ENCODE results near the gene LRP2.

The LRP2 gene

DNA sequence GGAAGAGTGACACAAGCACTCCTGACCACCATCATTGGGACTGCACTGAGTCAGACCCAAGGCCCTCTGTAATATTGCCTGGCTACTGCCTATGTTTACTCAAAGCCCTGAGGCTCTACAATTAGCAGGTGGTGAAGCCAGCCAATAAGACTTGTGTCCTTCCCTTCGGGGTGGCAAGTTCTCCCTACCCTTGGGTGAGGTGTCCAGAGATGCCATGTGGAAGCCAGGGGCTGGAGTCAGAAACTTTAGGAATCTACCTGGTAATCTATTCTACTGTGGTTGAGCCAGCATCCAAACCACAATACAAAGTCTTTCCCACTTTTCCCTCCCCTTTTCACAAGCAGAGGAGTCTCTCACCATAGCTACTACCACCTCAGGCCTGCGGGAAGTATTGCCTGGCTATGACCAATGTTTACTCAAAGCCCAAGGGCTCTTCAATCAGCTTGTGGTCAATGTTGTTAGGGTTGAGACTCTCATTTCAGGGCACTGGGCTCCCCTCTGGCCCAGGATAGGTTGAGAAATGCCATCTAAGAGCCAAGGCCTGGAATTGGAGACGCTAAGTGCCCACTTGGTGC, 275.4 kb downstream of the LRP2 start:
- no peak for DNase-seq

DNA sequence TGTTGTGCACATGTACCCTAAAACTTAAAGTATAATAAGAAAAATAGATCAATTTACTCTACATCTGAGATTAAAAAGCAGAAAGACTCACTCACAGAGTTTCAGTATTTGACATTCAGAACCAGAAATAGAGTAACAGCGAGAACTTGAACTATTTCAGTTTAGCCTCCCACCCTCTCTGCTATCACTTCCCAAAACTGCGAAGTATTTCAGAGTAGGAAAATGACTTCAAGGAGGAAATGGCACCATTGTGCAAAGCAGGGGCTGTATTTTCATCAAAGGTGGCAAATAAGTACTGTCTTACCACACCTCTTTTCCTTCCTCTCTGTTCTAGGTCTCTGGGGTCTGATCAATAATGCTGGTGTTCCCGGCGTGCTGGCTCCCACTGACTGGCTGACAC, 279.3 kb downstream of the LRP2 start:
- DNase-seq = no peak

DNA sequence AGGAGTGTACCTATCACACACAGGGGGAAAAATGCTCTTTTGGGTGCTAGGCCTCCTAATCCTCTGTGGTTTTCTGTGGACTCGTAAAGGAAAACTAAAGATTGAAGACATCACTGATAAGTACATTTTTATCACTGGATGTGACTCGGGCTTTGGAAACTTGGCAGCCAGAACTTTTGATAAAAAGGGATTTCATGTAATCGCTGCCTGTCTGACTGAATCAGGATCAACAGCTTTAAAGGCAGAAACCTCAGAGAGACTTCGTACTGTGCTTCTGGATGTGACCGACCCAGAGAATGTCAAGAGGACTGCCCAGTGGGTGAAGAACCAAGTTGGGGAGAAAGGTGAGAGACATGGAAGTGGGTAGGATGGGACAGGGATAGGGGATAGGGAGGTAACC, 280.8 kb downstream of the LRP2 start:
- DNase-seq = no peak

DNA sequence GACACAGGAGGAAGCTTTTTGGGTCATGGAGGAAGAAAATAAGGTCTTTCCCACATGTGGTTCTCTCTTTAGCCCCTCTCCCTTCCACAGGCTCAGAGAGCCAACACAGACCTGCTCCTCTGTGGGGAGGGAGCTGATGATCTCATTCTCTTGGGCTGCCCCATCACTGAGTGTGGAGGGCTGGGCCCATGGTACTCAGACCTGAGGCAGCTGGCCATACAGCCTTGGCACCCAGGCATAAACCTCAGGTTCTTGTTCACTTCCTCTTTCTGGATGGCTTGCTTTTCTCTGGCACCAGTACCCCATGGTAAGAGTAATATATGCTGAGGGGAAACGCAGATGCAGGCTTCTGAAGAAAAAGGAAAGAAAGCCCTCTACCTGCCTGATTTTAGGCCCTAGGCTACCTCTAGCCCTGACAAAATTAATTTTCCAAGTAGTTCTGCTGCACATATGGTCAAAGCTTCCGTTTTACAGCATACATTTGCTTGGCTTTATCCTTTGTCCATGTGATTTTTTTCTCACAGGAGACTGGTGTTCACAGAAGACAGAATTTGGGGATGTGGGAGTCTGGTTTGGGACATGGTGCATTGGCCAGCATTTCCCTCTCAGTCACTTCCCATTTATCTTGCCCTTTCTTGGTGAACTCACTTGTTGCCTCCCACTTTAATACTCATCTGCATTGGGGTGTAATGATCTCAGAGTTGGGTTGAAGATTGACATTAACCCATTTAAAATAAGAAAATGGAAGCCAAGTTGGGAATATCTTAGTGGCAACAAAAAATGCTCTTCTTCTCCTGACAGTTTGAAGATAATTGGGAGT, 281.9 kb downstream of the LRP2 start:
- no peak for DNase-seq

DNA sequence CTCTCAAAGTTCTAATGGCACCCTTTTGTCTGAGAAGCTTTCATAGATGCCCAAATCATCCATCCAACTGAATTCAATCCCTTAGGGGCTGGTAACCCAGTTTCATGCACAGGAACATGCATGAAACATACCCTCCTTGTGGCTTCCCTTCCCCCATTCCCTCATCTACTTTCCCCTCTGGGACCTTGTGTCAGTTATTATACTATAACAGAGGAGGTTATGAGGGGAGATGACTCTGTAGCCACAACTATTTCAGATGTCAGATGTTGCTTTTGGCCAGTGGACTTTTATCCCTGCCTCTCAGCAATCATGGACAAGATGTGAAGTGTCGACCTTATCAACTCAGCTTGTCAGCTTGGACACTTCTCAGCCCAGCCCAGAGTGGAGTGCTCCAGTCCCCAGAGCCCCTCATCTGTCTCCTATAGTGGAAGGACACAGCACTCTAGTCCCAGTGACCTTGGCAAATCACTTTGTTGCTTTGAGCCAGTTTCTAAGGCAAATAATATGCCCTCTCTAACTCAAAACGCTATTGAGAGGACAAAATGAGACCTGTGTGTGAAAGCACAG, 284.6 kb downstream of the LRP2 start:
- no peak for DNase-seq
